ENCODE results near the gene DNMT3A.

DNMT3A gene

GRCh38 chr2:25201794-25202193 is 139.9 kb downstream of the DNMT3A start:
- no peak for DNase-seq (ENCODE audit: low spot score)

- peak; percentile 55 for DNase-seq (ENCODE audit: low spot score)
Observed at GRCh38 chr2:25201265-25201664, 140.5 kb downstream of the DNMT3A start.

- no peak for DNase-seq (ENCODE audit: low spot score)
Observed at GRCh38 chr2:25198576-25198975, 143.1 kb downstream of the DNMT3A start.

GRCh38 chr2:25198209-25198525 is 143.6 kb downstream of the DNMT3A start:
- no peak for DNase-seq (ENCODE audit: low spot score)

GRCh38 chr2:25197336-25198208 is 144.2 kb downstream of the DNMT3A start:
- DNase-seq (ENCODE audit: low spot score) = no peak

- DNase-seq (ENCODE audit: low spot score) = no peak
Observed at GRCh38 chr2:25194576-25195122, 147.1 kb downstream of the DNMT3A start.

GRCh38 chr2:25190536-25190935 is 151.2 kb downstream of the DNMT3A start:
- DNase-seq (ENCODE audit: low spot score) = no peak

GRCh38 chr2:25188405-25188804 is 153.3 kb downstream of the DNMT3A start:
- DNase-seq (ENCODE audit: low spot score) = no peak

- DNase-seq (ENCODE audit: low spot score) = no peak
Observed at GRCh38 chr2:25187729-25188350, 153.9 kb downstream of the DNMT3A start.

- DNase-seq (ENCODE audit: low spot score) = no peak
Observed at GRCh38 chr2:25184254-25184653, 157.5 kb downstream of the DNMT3A start.

GRCh38 chr2:25178976-25179375 is 162.7 kb downstream of the DNMT3A start:
- DNase-seq (ENCODE audit: low spot score) = no peak

Measured in HuH-7 (cell line).